ENCODE data around the gene PXDC1. TPM values are rescaled to one million over a fixed set of nuclear protein-coding genes. Genes with fewer than 3 reads are reported as not detected.

The PXDC1 gene
- polyA plus RNA-seq, 3 donors, result 9.3 to 75.2 (median 70.9) TPM

DNA sequence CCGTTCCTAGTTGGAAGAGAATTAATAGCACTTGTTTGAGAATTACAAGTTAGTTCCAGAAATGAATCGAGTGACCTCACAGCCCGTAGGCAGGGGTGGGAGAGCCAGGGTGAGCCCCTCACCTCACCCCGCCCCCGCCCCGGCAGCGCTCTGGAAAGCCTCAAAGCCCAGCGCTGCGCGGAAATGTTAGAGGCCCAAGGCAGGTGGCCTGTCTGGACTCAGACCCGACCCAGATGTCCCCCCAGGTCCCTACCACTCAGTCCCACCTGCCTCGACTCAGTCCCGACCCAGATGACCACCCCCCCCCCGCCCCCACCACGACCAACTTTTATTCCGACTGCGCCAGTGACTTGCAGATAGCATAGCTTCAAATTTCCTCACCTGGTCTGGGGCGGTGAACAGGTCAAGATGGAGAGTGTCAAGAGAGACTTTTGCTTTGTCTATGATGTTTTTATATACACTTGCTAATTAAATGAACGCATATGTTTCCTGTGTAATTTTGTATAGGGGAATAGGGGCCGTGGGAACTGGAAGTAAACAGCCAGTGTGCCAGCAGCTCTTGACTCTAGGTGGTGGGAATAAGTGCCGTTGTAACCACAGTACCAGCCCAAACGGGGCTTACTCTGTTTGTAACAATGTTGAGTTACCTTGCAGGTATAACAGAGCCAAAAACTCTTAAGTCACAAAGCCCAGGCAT is 1.2 kb upstream of the PXDC1 start:
- peak overlapping the region; percentile 30 for H3K27ac ChIP-seq (ENCODE audit: low read depth, low read length)
- WGBS, 3 donors, result 24 to 41% (median 34%) methylated on average over 20 to 22 of the region's 22 CpGs

DNA sequence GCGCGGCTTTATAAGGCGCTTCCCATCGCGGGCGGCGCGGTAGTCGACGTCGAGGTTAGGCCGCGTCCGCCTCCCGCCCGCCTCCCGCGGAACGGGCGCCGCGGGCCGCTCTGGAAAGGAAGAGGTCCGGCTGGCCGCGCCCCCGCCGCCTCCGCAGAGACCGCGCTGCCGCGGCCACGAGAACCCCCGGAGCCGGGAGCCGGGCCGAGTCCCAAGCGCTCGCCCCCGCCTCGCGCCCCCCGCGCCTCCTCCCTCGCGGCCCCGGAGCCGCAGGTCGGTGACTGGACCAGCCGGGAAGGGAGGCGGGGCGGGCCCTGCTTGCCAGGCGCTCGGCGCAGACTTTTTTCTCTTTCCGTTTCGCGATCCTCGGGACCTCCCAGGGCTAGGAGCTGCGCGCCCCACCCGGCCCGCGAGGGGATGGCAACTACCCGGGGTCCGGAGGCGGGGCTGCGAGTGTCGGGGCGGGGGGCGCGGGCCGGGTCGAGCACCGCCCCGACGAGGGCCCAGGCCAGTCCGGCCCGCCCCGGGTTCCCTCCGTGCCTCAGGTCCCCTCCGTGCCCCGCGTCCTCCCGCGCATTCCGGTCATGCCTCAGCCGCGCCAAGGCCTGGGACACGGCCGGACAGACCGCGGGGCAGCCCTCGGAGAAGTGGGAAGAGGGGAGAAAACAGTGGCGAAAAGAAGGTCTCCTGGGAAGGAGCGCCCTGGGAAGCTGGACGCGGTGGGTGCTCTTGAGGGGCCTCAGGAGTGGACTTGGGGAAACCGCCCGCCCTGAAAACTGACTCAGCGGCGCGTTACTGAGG is 417 bp upstream of the PXDC1 start:
- WGBS, 3 donors, result 1 to 3% (median 1%) methylated on average over 73 to 104 of the region's 104 CpGs
- H3K27ac ChIP-seq (ENCODE audit: low read depth, low read length), result peak overlapping the region; percentile 83

DNA sequence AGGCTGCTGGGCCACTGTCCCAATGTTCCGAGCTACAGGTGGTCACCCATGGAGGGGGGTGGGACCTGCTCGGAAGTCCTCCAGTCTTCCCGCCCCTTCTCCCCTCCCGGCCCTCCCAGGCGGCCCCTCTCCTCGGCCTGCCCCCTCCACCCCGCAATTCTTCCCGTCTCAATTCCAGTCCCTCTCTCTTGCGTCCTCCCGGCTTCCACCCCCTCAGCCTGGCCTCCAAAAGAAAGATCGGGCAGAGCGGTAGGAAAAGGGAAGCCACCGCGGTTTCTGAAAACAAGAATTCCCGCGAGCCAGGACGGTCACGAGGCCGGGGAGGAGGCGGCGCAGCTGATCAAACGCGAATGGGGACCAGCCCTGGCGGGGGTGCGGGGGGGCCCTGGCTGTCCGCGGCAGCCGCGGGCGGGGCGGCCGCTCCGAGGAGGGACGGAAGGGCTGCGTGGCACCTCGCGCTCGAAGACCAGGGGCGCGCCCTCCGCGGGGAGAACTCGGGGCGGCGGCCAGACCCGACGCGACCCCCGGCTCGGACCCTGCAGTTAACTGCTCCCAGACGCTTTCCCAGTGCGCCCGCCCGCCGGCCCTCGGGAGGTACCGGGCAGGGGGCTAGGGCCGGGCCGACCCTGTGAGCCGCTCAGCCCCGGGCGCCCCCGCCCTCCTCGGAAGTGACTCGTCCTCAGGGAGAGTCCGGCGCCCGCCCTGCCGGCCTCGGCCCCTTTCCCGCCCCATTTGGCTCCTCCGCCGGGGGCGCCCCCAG is 1.0 kb downstream of the PXDC1 start:
- peak overlapping the region; percentile 83 for H3K27ac ChIP-seq (ENCODE audit: low read depth, low read length)
- WGBS, 3 donors, result 1 to 3% (median 2%) methylated on average over 42 to 74 of the region's 74 CpGs

DNA sequence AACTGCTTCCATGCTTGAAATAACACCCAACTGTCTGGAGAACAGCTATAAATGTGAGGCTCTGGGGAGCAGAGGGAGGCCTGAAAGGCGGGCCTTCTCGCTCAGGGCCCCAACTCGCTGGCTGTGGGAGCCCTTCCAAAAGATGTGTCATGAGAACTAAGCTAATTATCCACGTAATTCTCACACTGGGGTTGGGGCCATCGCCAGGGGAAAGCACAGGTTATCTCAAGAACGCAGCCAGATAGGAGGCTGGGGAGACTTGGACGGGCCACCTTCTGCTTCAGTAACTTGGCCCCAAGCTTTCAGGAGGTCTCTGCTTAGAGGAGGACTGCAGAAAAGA is 1.6 kb downstream of the PXDC1 start:
- 20 to 34% (median 31%) methylated on average over 7 of the region's 7 CpGs for WGBS, 3 donors
- H3K27ac ChIP-seq (ENCODE audit: low read depth, low read length), result peak overlapping the region; percentile 83

DNA sequence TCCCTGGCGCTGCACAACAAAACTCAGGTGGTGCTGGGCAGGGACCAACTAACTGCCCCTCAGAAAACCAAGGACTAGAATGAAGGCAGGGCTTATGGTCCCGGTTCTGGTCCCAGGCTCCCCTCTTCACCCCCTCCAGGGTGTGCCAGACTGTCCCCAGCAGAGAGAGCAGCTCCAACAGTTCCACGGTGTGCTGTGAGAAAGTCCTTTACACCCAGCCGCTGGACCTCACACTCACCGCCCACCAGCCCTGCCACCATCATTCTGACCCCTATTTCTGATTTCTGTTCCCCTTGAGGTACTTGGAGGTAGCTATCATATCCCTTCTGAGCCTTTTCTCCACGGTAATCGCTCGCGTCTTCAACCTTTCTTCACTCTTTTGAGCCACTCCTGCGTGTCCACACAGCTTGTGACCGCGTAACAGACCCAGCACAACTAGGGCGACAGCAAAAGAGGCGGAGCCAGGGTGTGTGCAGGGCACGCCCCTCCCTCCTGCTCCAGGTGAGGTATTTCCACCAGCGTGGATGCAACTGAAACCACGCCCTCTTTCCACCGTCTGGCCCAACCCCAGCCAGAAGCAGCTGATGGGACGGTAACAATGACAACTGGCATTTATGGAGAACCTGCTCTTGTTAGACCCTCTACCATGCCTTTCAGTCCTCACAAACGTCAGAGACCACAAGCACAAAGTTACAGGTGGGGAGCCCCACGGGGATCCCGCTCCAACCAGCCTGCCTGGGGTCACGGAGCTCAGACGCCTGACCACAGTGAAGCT is 2.3 kb downstream of the PXDC1 start:
- 63 to 72% (median 71%) methylated on average over 24 of the region's 24 CpGs for WGBS, 3 donors
- no peak overlapping the region for H3K27ac ChIP-seq (ENCODE audit: low read depth, low read length)

DNA sequence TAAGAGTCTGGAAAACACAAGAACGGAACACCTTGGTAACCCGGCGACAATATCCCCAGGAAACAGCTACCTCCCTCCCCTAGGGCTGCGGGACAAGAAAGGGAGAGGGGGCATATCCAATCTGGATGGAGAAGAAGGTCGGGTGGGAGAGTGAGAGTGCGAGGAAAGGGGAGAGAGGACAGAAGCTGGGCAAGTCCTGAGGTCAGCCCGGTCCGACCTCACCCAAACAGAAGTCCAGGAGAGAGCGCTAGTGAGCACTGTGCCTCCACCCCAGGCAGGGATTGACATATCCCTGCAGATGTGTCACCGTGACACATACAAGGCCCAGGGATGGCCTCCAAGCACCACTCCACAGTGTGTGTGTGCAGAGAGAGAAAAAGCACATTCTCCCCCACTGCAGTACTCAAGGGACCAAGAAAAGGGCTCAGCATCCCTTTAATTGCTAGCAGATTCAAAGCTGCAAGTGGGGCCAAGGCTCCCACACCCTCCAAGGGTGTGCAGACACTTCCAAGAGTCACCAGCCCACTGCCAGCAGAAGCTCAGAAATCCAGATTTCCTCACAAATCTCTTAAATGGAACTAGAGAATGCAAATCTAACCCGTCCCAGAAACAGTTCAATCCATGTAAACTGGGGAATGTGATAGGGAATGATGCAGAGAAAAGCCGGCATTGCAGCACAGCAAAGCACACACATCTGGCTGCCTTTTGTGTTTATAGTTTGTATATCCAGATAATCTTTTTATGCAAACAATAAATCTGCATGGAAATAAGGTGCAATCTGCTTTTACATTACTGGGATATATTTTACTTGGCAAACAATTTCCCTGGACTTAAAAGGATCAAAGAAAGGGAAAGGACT is 3.1 kb downstream of the PXDC1 start:
- H3K27ac ChIP-seq (ENCODE audit: low read depth, low read length), result no peak overlapping the region
- 48 to 57% (median 50%) methylated on average over 12 of the region's 12 CpGs for WGBS, 3 donors

DNA sequence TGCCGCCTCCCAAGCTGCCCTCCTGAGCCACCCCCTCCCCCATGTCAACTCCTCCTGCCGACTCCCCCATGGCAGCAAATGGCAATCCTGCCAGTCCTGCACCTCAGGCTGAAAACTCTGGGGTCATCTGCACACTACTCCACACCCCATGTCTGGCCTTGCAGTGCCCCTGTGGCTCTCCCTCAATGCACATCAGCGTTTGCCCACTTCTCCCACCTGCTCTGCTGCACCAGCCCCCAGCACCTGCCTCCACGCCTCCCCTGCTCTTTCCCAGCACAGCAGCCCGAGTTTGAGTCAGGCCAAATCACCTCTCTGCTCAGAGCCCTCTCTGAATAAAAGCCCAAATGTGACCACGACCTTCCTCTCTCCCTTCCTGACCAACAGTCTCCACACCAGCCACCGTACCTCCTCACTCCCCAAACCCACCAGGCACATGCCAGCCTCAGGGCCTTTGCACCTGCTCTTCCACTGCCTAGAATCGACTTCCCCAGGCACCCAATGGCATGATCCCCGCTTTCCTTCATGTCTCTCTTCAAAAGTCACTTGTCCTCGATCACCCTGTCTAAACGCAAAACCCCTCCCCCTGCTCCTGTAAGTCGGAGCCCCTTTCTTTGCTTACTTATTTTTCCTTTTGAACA is 4.3 kb downstream of the PXDC1 start:
- no peak overlapping the region for H3K27ac ChIP-seq (ENCODE audit: low read depth, low read length)
- WGBS, 3 donors, result 86 to 95% (median 87%) methylated on average over 12 of the region's 12 CpGs

DNA sequence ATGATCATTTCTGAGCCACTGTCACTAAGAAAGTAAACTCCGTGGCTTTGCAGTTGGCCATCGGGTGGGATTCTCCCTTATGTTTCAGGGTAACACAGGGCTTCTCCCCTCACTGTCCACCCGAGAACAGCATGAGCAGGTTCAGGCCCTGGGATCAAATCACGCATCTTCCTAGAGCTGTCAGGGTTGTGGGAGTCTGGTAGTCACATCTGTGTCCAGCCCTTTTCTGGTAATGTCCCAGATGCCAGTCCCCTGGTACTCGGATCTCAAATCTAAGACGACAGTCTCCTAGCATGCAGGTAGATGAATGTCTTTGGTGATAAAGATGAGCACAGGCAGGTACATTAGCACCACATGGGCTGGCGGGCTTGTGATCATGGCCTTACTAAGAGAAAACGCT is 4.8 kb downstream of the PXDC1 start:
- 86 to 97% (median 93%) methylated on average over 8 of the region's 8 CpGs for WGBS, 3 donors
- no peak overlapping the region for H3K27ac ChIP-seq (ENCODE audit: low read depth, low read length)

DNA sequence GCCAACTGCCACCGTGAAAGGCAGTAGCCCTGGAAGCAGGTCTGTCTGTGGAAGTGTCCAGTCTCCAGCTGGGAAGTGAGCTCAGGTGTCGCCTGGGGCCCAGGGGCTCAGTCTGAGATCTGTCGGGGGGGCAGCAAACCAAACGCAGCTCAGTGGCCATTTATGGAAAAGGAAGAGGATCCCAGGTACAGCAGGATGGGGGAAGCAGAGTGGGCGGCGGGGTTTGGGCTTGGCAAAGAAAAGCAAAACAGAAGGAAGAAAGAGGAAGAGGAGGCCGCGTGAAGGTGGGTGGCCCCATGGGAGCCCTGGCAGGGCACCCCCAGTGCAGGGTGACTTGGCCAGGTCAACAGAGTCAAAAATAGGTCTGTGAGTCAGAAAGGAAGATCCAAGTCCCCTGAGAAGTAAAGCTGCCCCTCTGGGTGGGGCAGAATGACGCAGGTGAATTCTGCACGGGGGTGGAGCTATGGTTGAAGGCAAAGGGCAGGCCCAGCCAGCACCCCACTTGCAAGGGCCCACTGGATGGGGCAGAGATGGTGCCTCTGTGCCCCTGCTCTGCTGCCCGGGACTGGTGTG is 5.3 kb downstream of the PXDC1 start:
- H3K27ac ChIP-seq (ENCODE audit: low read depth, low read length), result no peak overlapping the region
- WGBS, 3 donors, result 56 to 83% (median 58%) methylated on average over 11 of the region's 11 CpGs

DNA sequence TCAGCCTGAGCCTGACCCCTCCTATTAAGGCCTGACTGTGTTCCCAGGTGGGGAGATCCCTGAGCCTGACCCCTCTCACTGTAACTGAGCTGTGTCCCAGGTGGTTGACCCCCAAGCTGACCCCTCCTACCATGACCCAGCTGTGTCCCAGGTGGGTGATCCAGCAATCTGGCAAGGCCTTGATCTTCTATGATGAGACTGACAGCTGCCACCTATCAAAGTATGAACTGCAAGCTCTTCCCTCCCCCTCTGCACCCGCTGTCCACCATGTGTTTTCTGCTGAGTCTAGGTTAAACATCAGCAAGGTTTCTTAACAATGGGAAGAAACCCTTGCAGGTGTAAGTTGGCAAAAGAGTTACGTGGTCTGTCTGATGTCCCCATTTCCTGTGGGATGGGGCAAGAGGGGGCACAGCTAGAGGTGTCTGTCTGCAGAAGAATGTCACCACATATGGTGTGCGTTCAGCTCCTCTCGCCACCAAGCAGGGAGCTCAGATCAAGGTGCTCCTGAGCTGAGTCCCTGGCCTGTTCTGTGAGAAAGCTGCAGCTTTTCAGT is 5.9 kb downstream of the PXDC1 start:
- H3K27ac ChIP-seq (ENCODE audit: low read depth, low read length), result no peak overlapping the region
- WGBS, 3 donors, result 58 to 79% (median 77%) methylated on average over 4 of the region's 4 CpGs

DNA sequence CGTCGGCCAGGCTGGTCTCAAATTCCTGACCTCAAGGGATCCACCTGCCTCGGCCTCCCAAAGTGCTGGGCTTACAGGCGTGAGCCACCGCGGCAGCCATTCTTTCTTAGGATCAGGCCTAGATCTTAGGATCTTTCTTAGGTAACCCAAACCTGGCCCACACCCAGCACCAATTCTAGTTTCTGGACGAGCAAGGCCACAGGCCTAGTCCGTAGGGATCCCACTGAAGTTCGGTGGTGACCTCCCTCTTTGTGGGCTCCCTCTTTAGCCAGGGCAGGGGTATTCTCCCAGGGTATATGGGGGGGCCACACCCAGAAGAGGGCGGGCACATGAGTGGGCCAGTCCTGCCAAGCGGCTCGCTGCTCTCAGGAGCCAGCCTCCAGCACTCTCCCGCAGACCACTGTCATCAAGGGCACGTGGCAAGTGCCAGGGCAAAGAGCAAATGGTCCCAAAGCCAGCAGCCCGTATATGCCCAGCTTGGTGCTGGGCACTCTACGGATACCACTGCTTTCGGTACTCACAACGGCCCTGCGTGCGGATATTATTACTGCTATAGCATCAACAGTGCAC is 6.5 kb downstream of the PXDC1 start:
- no peak overlapping the region for H3K27ac ChIP-seq (ENCODE audit: low read depth, low read length)
- WGBS, 3 donors, result 91 to 94% (median 93%) methylated on average over 20 of the region's 20 CpGs

DNA sequence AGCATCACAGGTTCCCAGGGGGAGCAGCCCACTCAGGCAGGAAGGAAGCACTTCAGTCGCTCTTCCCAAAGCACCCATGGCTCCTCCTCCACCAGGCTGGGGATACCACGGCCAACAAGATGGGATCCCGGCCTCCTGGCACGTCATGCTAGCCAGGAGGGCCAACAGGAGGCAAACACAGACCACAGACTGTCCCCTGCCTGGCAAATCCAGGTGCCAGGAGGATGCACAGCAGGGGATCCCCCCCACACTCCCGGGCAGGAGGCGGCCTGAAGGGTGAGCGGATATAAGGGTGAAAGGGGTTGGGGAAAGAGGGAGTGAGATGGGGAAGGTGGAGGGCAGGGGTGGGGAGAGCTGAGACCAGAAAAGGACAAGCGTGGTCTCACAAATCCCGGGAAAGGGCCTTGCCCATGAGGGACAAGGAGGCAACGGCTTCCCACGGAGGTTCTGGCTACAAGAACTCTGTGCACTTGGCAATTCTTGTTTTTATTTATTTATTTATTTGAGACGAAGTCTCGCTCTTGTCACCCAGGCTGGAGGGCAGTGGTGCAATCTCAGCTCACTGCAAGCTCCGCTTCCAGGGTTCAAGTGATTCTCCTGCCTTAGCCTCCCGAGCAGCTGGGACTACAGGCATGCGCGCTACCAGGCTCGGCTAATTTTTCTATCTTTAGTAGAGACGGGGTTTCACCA is 7.2 kb downstream of the PXDC1 start:
- WGBS, 3 donors, result 76 to 91% (median 80%) methylated on average over 19 of the region's 19 CpGs
- no peak overlapping the region for H3K27ac ChIP-seq (ENCODE audit: low read depth, low read length)

DNA sequence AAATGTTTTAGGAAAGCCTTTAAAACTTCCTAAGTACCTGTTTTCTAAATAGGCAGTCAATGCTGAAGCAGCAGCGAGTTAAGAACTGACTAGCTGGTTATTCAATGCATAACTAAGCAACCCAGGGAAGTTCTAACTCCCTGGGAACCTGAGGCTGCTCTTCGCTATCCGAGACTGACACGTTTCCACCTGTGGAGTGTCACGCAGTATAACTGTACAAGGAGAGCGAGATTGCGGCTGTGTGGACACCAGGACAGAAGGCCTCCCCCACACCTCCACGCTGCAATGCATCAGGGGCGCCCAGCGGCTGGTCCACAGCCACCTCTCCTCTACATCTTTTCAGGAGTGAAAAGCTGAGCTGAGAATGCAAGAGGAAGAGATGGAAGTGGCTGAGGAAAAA is 8.0 kb downstream of the PXDC1 start:
- H3K27ac ChIP-seq (ENCODE audit: low read depth, low read length), result no peak overlapping the region

DNA sequence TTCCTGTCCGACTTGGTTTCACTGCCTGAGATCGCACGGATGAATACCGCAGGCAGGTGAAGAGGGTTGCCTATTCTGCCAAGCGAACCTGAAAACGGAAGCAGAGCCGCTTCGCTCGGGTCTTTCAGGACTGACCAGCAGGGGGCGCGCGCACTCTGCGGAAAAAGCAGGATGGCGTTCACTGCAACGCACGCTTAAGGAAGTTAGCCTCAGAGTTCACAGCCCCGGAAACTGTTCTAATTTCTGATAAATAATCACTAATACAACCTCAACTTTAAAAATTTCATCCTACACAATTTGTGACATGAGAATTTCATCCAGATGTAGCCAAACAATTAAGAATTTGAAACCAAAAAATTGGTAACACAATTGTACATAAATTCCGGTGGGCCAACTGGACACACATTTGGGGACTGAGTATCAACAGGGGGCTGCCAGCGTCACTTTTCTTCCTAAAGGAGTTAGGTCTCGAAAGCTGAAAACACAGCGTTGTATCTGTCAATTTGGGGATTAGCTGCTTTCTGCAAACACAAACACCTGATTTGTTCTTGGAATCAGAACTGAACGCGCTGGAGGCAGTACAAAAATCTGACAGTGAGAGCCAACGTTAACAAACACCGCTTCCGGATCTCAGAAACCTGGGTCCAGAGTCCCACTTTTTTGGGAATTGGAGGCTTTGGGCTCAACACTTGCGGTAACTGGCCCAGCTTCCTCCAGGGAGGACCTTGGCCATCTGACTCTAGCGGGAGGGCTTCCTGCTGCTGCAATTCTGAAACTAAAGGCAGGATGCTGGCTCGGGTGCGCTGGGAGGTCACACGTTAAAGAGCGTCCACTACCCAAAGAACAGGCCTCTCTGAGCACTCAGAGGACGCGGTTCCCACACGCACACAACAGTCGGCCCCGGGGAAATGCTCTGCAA is 8.8 kb downstream of the PXDC1 start:
- H3K27ac ChIP-seq (ENCODE audit: low read depth, low read length), result no peak overlapping the region
- WGBS, 3 donors, result 8 to 28% (median 13%) methylated on average over 37 of the region's 37 CpGs

More for the DNA sequence above, 8.0 kb downstream of the PXDC1 start:
- WGBS, 3 donors, result 83 to 92% (median 88%) methylated on average over 10 of the region's 10 CpGs

DNA sequence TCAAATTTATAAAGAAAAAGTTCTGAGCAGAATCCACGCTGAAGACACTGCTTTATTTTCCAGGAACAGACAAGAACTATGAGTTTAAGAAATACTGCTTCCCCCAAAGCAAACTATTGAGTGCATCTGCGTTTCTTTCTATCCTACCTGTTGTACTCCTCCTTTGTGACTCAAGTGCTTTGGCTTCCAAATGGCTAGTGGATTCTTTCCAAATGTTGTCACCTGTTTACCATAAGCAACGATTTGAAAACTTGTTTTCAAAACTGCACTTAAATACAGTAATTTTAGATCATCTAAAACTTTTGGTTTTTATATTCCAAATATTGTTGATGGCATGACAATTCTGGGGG is 9.5 kb downstream of the PXDC1 start:
- WGBS, 3 donors, result 40 to 45% (median 44%) methylated on average over 3 of the region's 3 CpGs
- no peak overlapping the region for H3K27ac ChIP-seq (ENCODE audit: low read depth, low read length)
